Medulla oblongata (tissue), 1 donor: ENCODE measurements around the gene TBC1D16.

Experiments
- DNase-seq: peaks from one replicate; pipeline ENCODE4 v3.0.0-alpha.2; 2015; ENCODE audit errors: extremely low spot score

TBC1D16 gene

DNA sequence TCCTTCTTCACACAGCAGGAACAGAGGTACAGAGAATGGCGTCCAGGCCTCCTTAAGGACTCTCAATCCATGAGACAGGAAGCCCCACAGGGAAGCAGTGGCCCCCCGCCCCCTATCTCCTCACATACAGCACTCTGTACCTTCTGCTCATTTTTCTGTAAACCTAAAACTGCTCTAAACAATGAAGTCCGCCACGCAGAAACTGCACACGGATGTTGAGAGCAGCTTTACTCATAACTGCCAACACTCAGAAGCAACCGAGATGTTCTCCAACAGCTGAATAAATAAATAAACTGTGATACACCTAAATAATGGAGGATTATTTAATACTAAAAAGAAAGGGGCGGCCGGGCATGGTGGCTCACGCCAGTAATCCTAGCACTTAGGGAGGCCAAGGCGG, 9.9 kb downstream of the TBC1D16 start:
- DNase-seq = no peak

DNA sequence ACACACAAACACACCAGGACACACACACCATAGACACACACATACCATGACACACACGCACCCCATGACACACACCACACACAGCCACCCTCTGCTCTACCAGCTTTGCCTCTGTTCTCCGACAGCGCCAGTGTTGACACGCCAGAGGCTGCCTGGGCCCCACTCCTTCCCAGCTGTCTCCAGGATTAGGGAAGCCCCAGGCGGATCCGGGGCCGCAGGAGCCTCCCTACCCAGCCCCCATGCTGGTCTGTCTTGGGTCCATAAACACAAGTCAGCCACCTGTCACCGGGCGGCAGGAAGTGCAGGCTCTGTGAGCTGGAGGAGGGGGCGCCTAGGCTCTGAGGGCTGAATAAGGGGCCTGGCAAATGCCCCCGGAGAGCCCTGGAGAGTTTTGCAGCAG, 10.5 kb downstream of the TBC1D16 start:
- no peak for DNase-seq

DNA sequence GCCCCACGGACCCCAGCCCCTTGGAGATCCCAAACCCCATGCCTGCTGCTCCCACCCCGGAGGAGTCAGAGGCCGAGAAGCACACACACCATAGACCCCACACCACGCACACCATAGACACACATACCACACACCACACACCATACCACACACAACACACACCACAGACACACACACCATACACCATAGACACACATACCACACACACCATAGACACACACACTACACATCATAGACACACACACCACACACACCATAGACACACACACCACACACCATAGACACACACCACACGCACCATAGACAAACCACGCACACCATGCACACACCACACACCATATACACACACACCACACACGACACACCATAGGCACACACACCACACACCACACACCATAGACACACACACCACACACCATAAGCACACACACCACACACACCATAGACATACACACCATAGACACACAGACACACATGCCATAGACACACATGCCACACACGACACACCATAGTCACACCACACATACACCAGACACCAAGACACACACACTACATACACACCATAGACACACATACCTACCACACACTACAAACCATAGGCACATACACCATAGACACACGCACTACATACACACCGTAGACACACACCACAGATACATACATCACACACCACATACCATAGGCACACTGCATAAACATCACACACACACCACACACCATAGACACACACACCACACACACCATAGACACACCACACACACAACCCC, 11.3 kb downstream of the TBC1D16 start:
- DNase-seq = no peak

DNA sequence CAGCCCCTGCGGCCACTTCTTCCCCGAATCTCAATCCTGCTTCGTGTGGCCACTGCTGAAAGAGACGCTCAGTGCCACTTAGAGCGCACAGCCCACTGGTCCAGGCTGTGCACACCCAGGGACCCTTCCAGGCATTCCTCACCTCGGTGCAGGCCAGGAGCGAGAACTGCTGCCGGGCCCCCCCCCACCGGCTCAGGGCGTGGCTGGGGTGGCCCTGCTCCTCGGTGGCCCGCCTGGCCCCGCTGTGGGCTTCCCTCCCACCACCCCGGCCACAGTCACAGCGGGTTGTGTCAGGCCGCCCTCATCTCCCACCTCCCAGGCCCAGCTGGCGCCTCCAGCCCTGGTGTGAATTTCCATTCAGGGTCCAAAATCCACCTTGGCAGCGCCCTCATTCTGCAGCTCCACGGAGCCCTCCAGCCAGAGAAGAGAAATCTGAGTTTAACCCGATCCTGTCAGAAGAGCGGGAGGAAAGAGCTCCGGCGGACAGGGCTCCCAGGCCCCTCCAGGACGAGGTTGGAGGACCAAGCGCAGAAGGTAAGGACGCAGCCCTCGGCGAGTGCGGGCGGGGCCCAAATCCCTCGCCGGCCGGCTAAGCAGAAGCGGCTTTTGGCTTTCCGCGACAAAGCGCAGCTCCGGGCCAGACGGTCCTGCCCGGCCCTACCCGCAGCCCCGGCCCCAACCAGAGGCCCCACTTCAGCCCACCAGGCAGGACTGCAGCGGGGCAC, 12.0 kb downstream of the TBC1D16 start:
- DNase-seq = no peak

GRCh38 chr17:80021600-80021999, 14.1 kb downstream of the TBC1D16 start:
- no peak for DNase-seq

DNA sequence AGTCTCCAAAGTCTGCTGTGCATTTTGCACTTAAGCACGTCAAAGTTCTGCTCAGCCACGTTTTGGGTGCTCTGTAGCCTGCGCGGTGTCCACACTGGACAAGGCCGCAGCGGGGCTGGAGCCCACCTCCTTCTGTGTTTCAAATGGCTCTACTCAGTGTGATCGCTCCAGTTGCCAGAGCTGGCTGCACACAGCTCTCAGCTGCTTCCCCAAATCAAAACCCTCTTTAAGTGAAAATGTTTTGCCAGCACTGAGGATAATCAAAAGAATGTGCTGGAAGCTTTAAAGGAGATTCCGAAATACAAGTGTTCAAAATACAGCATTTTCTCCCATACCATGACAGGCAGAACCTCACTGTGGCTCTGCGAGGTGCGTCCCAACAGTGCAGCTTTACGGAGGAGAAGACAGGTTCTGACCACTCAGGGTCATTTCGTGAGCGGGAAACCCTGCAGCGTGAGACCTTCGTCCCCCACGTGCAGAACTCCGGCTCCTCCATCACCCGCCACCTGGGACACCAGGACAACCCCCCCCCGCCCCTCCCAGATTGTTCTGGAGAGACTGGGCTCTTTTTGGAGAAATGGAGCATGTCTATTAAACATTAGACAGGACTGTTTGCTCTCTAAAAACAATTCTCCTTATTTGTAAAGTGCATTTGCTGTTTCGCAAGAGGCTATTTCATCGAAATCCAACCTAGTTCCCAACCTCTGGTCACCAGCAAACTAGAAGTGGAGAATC, 16.6 kb downstream of the TBC1D16 start:
- no peak for DNase-seq

DNA sequence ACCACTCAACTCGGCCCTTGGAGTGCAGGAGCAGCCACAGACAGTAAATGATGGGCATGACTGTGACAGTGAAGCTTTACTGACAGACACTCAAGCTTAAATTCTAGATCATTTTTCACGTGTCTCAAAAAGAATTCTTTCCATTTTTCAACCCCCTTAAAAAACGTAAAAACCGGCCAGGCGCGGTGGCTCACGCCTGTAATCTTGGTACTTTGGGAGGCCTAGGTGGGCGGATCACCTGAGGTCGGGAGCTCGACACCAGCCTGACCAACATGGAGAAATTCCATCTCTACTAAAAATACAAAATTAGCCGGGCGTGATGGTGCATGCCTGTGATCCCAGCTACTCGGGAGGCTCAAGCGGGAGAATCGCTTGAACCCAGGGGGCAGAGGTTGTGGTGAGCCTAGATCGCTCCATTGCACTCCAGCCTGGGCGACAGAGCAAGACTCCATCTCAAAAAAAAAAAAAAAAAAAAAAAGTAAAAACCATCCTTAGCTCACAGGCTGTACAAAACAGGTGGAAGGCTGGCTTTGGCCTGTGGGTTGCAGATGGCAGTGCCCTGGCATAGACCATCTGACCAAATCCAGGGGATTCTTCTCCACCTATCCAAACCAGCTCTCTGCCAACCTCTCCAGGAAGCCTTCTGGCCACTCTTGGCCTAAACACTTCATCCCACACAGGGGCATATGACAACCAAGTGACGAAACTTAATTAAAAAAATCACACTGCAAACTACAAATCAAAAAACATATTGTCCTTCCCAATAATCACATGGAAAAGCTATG, 18.3 kb downstream of the TBC1D16 start:
- no peak for DNase-seq

DNA sequence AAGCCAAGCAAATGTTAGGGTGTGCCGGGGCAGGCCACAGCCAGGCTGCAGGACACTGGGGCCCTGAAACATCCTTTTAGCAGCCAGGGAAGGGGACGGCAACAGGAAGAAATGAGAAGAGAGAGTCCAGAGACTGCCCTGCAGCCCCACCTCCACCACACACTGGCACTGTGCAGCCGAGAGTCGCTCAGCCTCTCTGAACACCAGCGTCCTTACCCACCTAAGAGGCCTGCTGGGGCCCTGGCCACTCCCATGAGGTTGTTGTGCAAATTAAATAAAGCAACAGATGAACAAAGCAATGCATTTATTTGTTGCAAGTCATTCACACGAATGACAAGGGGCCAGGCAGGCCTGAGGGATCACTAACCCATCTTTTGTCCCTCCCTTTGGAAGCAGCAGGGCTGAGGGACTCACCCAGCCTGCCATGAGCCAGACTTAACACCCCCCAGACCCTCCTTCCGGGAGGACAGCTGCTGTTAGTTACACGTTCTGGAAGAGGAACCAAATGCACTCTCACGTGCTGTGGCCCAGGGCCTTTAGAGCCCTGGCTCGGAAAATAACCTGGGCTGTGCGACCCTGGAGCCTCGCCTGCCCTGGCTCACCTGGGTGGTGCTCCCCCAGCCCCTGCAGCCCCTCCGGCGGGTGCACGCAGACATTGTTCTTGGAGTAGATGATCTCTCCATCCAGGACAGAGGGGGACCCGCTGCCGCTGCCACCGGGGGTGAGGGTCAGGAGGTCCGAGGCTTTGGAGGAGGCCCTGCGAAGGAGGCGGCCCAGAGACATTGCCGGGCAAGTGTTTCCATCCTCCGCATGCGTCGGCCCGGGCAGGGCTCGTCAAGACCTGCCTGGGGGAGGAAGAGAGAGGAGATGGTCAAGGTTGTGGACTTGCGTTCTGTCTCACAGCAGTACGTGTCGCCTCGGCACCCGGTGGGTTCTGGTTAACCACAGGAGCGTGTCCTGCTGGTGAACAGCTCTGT, 22.6 kb downstream of the TBC1D16 start:
- no peak for DNase-seq

GRCh38 chr17:80011989-80012555, 23.6 kb downstream of the TBC1D16 start:
- no peak for DNase-seq

- DNase-seq = no peak
Measured at GRCh38 chr17:80010283-80010858, 25.3 kb downstream of the TBC1D16 start.

DNA sequence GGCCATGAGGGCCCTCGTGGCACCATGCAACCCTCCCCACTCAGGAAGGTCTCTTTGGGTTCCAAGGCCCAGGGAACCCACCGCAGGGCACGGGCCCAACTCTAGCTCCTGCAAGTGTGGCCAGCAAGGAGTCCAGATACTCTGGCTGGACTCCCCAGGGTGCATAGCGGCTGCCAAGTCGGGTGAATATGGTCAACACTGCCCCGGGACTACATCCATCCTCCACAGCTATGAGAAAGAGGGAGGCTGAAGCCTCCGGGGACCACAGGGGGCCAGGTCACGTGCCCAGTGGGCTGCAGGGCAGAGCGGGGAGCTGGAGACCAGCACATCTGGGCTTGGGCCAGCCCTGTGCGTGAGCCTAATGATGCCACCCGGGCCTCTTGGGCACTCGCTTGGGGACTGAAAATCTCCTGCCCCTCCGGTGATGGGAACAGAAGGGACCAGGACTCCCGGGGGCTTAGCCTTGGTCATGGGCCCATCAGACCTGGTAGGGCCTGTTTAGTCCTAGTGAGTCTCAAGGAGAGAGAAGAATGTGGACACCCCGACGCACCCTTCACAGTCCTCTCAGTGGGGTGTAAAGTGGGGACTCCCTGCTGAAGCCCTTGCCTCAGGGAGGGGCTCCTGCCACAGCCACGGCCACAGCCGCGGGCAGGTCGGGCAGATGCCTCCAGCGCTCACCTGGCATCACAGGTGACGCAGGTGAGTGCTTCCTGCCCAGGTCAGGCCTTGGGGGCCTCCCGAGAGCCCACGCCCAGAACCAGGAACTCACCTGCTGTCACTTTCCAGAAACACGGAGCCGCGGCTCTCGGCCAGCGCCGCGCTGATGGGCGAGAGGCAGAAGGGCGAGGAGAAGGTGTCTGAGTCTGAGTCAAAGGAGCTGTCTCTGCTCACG, 26.0 kb downstream of the TBC1D16 start:
- no peak for DNase-seq

GRCh38 chr17:80008848-80009247, 26.8 kb downstream of the TBC1D16 start:
- no peak for DNase-seq

GRCh38 chr17:80008383-80008840, 27.3 kb downstream of the TBC1D16 start:
- DNase-seq = peak; percentile 50

DNA sequence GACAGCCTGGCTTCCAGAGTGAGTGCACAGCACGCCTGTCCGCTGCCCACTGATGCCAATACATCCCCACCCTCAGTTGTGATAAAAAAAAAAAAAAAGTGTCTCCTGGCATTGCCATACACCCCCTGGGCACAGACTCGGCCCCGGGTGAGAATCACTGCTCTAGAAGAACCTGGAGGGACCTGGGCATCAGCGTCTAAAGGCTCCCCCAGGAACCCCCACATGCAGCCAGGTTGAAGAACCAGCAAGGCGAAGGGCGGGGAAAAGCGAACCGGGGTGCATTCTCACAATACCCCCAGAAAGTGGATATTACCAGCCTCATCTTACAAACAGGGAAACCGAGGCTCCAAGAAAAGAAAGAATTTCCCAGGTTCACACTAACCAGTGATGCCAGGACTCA, 27.7 kb downstream of the TBC1D16 start:
- DNase-seq = no peak

- DNase-seq = no peak
Measured at GRCh38 chr17:80006811-80007752, 28.6 kb downstream of the TBC1D16 start.

GRCh38 chr17:80006339-80006720, 29.3 kb downstream of the TBC1D16 start:
- DNase-seq = no peak
